Measurements from ENCODE around the gene CSF2. TPM values are rescaled to one million over a fixed set of nuclear protein-coding genes. Genes with fewer than 3 reads are reported as not detected.

Gene CSF2
- total RNA-seq, 1 experiment from 2014 or later = not detected

GRCh38 chr5:132109494-132110053 is 36.0 kb downstream of the CSF2 start:
- no peaks in the 10 kb centered on the region for H3K36me3 ChIP-seq (ENCODE audit: low read depth)
- H3K27ac ChIP-seq = no peak overlapping the region
- peaks cover 7% of the 10 kb centered on the region for H3K4me1 ChIP-seq (replicated peaks; ENCODE audit: insufficient read depth)
- no peaks in the 10 kb centered on the region for H3K9me2 ChIP-seq (ENCODE audit: insufficient read depth)
- no peak for DNase-seq
- no peaks in the 10 kb centered on the region for H3K9me3 ChIP-seq (ENCODE audit: insufficient read depth, low read depth)
- TF ChIP-seq, protein P1, sequence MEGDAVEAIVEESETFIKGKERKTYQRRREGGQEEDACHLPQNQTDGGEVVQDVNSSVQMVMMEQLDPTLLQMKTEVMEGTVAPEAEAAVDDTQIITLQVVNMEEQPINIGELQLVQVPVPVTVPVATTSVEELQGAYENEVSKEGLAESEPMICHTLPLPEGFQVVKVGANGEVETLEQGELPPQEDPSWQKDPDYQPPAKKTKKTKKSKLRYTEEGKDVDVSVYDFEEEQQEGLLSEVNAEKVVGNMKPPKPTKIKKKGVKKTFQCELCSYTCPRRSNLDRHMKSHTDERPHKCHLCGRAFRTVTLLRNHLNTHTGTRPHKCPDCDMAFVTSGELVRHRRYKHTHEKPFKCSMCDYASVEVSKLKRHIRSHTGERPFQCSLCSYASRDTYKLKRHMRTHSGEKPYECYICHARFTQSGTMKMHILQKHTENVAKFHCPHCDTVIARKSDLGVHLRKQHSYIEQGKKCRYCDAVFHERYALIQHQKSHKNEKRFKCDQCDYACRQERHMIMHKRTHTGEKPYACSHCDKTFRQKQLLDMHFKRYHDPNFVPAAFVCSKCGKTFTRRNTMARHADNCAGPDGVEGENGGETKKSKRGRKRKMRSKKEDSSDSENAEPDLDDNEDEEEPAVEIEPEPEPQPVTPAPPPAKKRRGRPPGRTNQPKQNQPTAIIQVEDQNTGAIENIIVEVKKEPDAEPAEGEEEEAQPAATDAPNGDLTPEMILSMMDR (conservative IDR thresholded peaks at IDR 0.05) = no peak
- TF ChIP-seq EZH2 (IDR thresholded peaks at IDR 0.05; ENCODE audit: low read depth) = no peak
- H3K79me2 ChIP-seq (ENCODE audit: low read depth) = no peaks in the 10 kb centered on the region
- no peaks in the 10 kb centered on the region for H3K27me3 ChIP-seq (ENCODE audit: insufficient read depth, low read depth)
- intact Hi-C loops (cut with micrococcal nuclease; ENCODE audit: unreplicated experiment) = no loop called here
- no peaks in the 10 kb centered on the region for H4K20me1 ChIP-seq (ENCODE audit: insufficient read depth)
- no TSS peak for BruUV-seq (replicated peaks)
- no peak overlapping the region for H3K4me3 ChIP-seq
- ChIA-PET POLR2A (ENCODE audit: unreplicated experiment) (no interaction called here), CTCF (interaction anchor here (0.7 kb wide), 1 partner anchor 11 kb away, joined by 7 read pairs; no protein-coding TSS in a partner anchor)
- peaks cover 3% of the 10 kb centered on the region; the same call in 1 of the 2 replicates for H3F3A ChIP-seq (ENCODE audit: insufficient read depth, low read depth)
- no peak overlapping the region for H2AFZ ChIP-seq
- H3K4me2 ChIP-seq = no peak overlapping the region

DNA sequence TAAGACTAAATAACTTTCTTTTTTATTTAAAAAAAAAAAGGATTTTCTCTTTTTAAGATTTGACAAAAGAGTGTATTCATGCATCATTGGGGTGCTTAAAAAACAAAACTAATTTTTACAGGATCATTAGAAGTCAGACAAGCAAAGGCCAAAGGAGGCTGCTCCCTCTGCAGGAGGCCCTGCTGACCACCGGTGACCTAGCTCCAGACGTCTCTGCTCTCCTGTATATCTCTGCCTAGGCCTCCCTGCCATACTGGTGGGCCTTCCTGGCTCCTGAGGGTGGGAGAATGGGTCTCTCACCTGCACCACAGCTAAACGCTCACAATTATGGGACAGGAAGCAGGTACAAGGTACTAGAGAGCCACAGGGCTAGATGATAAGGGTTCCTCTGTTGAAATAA is 36.6 kb downstream of the CSF2 start:
- Histone ChIP-seq H3K36me3 (ENCODE audit: low read depth) (no peaks in the 10 kb centered on the region), H4K20me1 (ENCODE audit: insufficient read depth) (no peaks in the 10 kb centered on the region), H3K4me3 (no peak overlapping the region), H3K27ac (no peak overlapping the region), H3F3A (ENCODE audit: insufficient read depth, low read depth) (no peaks in the 10 kb centered on the region), H3K4me1 (replicated peaks; ENCODE audit: insufficient read depth) (peaks cover 1% of the 10 kb centered on the region), H3K27me3 (ENCODE audit: insufficient read depth, low read depth) (no peaks in the 10 kb centered on the region), H3K9me2 (ENCODE audit: insufficient read depth) (no peaks in the 10 kb centered on the region), H3K9me3 (ENCODE audit: insufficient read depth, low read depth) (no peaks in the 10 kb centered on the region), H2AFZ (no peak overlapping the region), H3K79me2 (ENCODE audit: low read depth) (no peaks in the 10 kb centered on the region), H3K4me2 (no peak overlapping the region)
- intact Hi-C loops (cut with micrococcal nuclease; ENCODE audit: unreplicated experiment) = no loop called here
- TF ChIP-seq, protein P1 (conservative IDR thresholded peaks at IDR 0.05) = no peak
- no peak for TF ChIP-seq EZH2 (IDR thresholded peaks at IDR 0.05; ENCODE audit: low read depth)
- POLR2A ChIA-PET (ENCODE audit: unreplicated experiment) = no interaction called here
- DNase-seq = no peak
- CTCF ChIA-PET = interaction anchor here (0.7 kb wide), 1 partner anchor 11 kb away, joined by 7 read pairs; no protein-coding TSS in a partner anchor
- no TSS peak for BruUV-seq (replicated peaks)

- intact Hi-C loops (cut with micrococcal nuclease; ENCODE audit: unreplicated experiment) = no loop called here
- no peak for TF ChIP-seq EZH2 (IDR thresholded peaks at IDR 0.05; ENCODE audit: low read depth)
- TF ChIP-seq, protein P1 (conservative IDR thresholded peaks at IDR 0.05) = no peak
- ChIA-PET CTCF (no interaction called here), POLR2A (ENCODE audit: unreplicated experiment) (no interaction called here)
- Histone ChIP-seq H3K9me3 (ENCODE audit: insufficient read depth, low read depth) (no peaks in the 10 kb centered on the region), H3K27me3 (ENCODE audit: insufficient read depth, low read depth) (no peaks in the 10 kb centered on the region), H4K20me1 (ENCODE audit: insufficient read depth) (no peaks in the 10 kb centered on the region), H3K79me2 (ENCODE audit: low read depth) (no peaks in the 10 kb centered on the region), H3K4me3 (no peak overlapping the region), H3K9me2 (ENCODE audit: insufficient read depth) (0 out of 2 replicates have a peak, but pooled peaks cover 4% of the 10 kb centered on the region), H3K4me2 (no peak overlapping the region), H2AFZ (no peak overlapping the region), H3F3A (ENCODE audit: insufficient read depth, low read depth) (no peaks in the 10 kb centered on the region), H3K36me3 (ENCODE audit: low read depth) (no peaks in the 10 kb centered on the region), H3K27ac (no peak overlapping the region), H3K4me1 (replicated peaks; ENCODE audit: insufficient read depth) (no peaks in the 10 kb centered on the region)
- no peak for DNase-seq
- BruUV-seq (replicated peaks) = no TSS peak
Measured at GRCh38 chr5:132110930-132111329, 37.3 kb downstream of the CSF2 start.

Data from PC-9 (cell line).